KBM-7 (cell line): Measurements from ENCODE around the gene WFDC8.

Experiments
- DNase-seq: peaks from one replicate; pipeline ENCODE4 v3.0.0-alpha.2; 2015
- in situ Hi-C: fragments of 300-500 bp; cut with MboI; formaldehyde crosslinking; loops from 2 replicates; pipeline ENCODE4 v1.14.3; 2020; ENCODE audit warnings: low sequenced_read_pairs, low pct_unique_long_range_greater_than_20kb, mixed read lengths

WFDC8 gene

DNA sequence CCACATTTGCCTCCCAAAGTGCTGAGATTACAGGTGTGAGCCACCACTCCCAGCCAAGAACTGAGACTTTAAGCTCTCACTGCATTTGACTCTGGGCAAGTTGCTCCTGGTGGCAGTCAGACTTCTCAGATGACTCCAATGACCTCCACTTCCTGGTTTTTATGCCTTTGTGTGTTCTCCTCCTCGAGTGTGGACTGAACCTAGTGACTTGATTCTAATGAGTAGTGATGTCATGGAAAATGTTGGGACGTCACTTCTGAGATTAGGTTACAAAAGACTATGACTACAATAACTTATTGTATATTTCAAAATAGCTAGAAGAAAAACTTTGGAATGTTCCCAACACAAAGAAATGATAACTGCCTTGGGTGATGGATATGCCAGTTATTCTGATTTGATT is 75.7 kb downstream of the WFDC8 start:
- in situ Hi-C loops = no loop called here
- no peak for DNase-seq

- DNase-seq = no peak
- in situ Hi-C loops = no loop called here
Observed at GRCh38 chr20:45502561-45502960, 76.5 kb downstream of the WFDC8 start.
